K562 (cell line): ENCODE data around the gene GPD2. TPM values are rescaled to one million over a fixed set of nuclear protein-coding genes. Genes with fewer than 3 reads are reported as not detected.

Source experiments
- ATAC-seq: fragments of 200-7000 bp; cut with Tn5 transposase; 3 replicates; pipeline ENCODE4 v1.9.1; 2020; ENCODE audit warnings: moderate library complexity
- BruUV-seq: library from RNA; stranded (reverse); fragments of 400-500 nt; replicated peaks from 2 replicates; lab custom pipeline; 2021; lab: Mats Ljungman, UMichigan
- CTCF ChIA-PET: fragments of 300-600 bp; formaldehyde crosslinking; extraction: SDS; loops from one replicate; lab custom pipeline; 2021; ENCODE audit warnings: low intra/inter-chr PET ratio; lab: Yijun Ruan, JAX
- POLR2A ChIA-PET: fragments of 300-600, 350-650 bp; sonication (Branson Sonifier 250); formaldehyde crosslinking; extraction: SDS; loops from one replicate; lab custom pipeline; 2021; ENCODE audit warnings: antibody characterized with exemption, inconsistent platforms; lab: Yijun Ruan, JAX
- DNase-seq, 4 experiments: peaks; one replicate each; pipeline versions ENCODE4 v3.0.0 to v3.0.0-alpha.2; 2011 to 2018; ENCODE audit warnings: low spot score in 3 of 4, mixed read lengths in 3 of 4; ENCODE audit errors: extremely low read depth in 1 of 4
- FAIRE-seq: peaks from 2 replicates; lab custom pipeline; 2011; peaks lifted over from hg19 to GRCh38; lab: Jason Lieb, UNC
- H2AFZ ChIP-seq: 2 replicates; pipeline ENCODE4 v1.6.0; 2011; ENCODE audit warnings: low read depth, low read length, control low read depth, inconsistent platforms
- H3K27ac ChIP-seq: fragments of 200-600 bp; 3 replicates; pipeline ENCODE4 v1.8.0; 2011; ENCODE audit warnings: low read depth, mild to moderate bottlenecking, control low read depth, inconsistent platforms, low read length, moderate library complexity, mixed read lengths; ENCODE audit errors: extremely low read depth
- H3K27me3 ChIP-seq, 2 experiments: fragments of 300-600 bp in 1 of 2; 2 replicates in 1 of 2; 3 replicates in 1 of 2; pipeline versions ENCODE4 v1.6.0 to v1.8.0; 2011; ENCODE audit warnings: inconsistent platforms in 2 of 2, low read length in 2 of 2, mild to moderate bottlenecking in 1 of 2, mixed read lengths in 1 of 2, moderate library complexity in 1 of 2; ENCODE audit not compliant: control insufficient read depth in 2 of 2, insufficient read depth in 2 of 2
- H3K36me3 ChIP-seq: fragments of 300-600 bp; 3 replicates; pipeline ENCODE4 v1.8.0; 2011; ENCODE audit warnings: mild to moderate bottlenecking, low read length, inconsistent platforms; ENCODE audit not compliant: control insufficient read depth, insufficient read depth
- H3K4me1 ChIP-seq, 2 experiments: fragments of 200-600 bp in 1 of 2; replicated peaks in 1 of 2; 2 replicates in 1 of 2; 3 replicates in 1 of 2; pipeline versions ENCODE4 v1.5.1 to v1.8.0; 2011; ENCODE audit warnings: inconsistent platforms in 2 of 2, low read length in 2 of 2, mild to moderate bottlenecking in 1 of 2, mixed read lengths in 1 of 2, moderate library complexity in 1 of 2; ENCODE audit not compliant: control insufficient read depth in 2 of 2, insufficient read depth in 2 of 2
- H3K4me2 ChIP-seq: 2 replicates; pipeline ENCODE4 v1.6.1; 2011; ENCODE audit warnings: low read length, control low read depth, inconsistent platforms, mixed read lengths; ENCODE audit not compliant: insufficient read depth
- H3K4me3 ChIP-seq: fragments of 200-600 bp; sonication (generic), shearing (Covaris generic); 2 replicates; pipeline ENCODE4 v1.5.1; 2016; ENCODE audit warnings: control low read depth, inconsistent platforms
- H3K79me2 ChIP-seq: fragments of 200-600 bp; 3 replicates; pipeline ENCODE4 v1.8.0; 2011; ENCODE audit warnings: low read length, inconsistent platforms; ENCODE audit not compliant: control insufficient read depth, insufficient read depth
- H3K9ac ChIP-seq, 2 experiments: 2 replicates each; pipeline versions ENCODE4 v1.6.0 to v1.6.1; 2011; ENCODE audit warnings: low read depth in 2 of 2, low read length in 2 of 2, control low read depth in 1 of 2, inconsistent platforms in 1 of 2, mild to moderate bottlenecking in 1 of 2, mixed read lengths in 1 of 2; ENCODE audit not compliant: insufficient read depth in 1 of 2
- H3K9me1 ChIP-seq: one replicate; pipeline ENCODE4 v1.6.0; 2011; ENCODE audit warnings: inconsistent platforms, mild to moderate bottlenecking, low read length, moderate library complexity; ENCODE audit not compliant: control insufficient read depth, insufficient read depth
- H3K9me3 ChIP-seq: replicated peaks from 2 replicates; pipeline ENCODE4 v1.5.1; 2011; ENCODE audit warnings: low read depth, low read length, inconsistent platforms; ENCODE audit not compliant: control insufficient read depth, insufficient read depth
- H4K20me1 ChIP-seq: replicated peaks from 2 replicates; pipeline ENCODE4 v1.6.1; 2011; ENCODE audit warnings: low read length, inconsistent platforms, mixed read lengths; ENCODE audit not compliant: control insufficient read depth, insufficient read depth
- ATF3 ChIP-seq, 2 experiments: fragments of 450-650 bp in 1 of 2; sonication (generic) in 1 of 2; formaldehyde crosslinking in 1 of 2; IDR thresholded peaks in 1 of 2; conservative IDR thresholded peaks in 1 of 2; 2 replicates each; pipeline versions ENCODE4 v1.6.1 to v1.8.1; 2016 to 2023; ENCODE audit warnings: mild to moderate bottlenecking in 2 of 2, moderate library complexity in 2 of 2, inconsistent platforms in 1 of 2, missing genetic modification reagents in 1 of 2
- BCOR ChIP-seq: fragments of 450-650 bp; IDR thresholded peaks from 2 replicates; pipeline ENCODE4 v1.6.1; 2016
- GTF2F1 ChIP-seq: IDR thresholded peaks from 2 replicates; pipeline ENCODE4 v1.6.1; 2011; ENCODE audit warnings: low read depth, low read length, improper control_type of control experiment
- HDGF ChIP-seq: fragments of 450-650 bp; IDR thresholded peaks from 2 replicates; pipeline ENCODE4 v1.6.1; 2016
- MAFG ChIP-seq: fragments of 450-650 bp; conservative IDR thresholded peaks from 2 replicates; pipeline ENCODE4 v1.6.1; 2016; ENCODE audit warnings: missing genetic modification characterization, missing compliant biosample characterization
- RBM39 ChIP-seq: fragments of 200-400 bp; formaldehyde crosslinking; optimal IDR thresholded peaks from 2 replicates; pipeline ENCODE3; 2018; ENCODE audit warnings: low read depth, low read length
- SPI1 ChIP-seq: IDR thresholded peaks from 2 replicates; pipeline ENCODE4 v1.6.1; 2011; ENCODE audit warnings: low read depth, low read length, control low read depth, borderline replicate concordance
- ZNF311 ChIP-seq: fragments of 250-450 bp; sonication (Bioruptor Pico); IDR thresholded peaks from 2 replicates; pipeline ENCODE4 v1.4.0; 2020; ENCODE audit warnings: mild to moderate bottlenecking, moderate library complexity
- WGBS: fragments of 100-300 bp; shearing (Covaris generic); methylation state at CpG from one replicate; pipeline ENCODE4 v1.1.6; 2016; ENCODE audit warnings: low coverage, mixed read lengths; ENCODE audit not compliant: insufficient coverage; ENCODE audit errors: missing lambda C conversion rate; 5-methylcytosine and 5-hydroxymethylcytosine counted together
- in situ Hi-C: fragments of 300-500 bp; cut with MboI; formaldehyde crosslinking; loops from 4 replicates; pipeline ENCODE4 v1.15.0; 2018; ENCODE audit warnings: inconsistent platforms, mixed read lengths
- intact Hi-C: fragments of 100-400 bp; cut with micrococcal nuclease; formaldehyde crosslinking; loops from 2 replicates; pipeline ENCODE4 v1.14.2; 2022
- polyA plus RNA-seq, 8 experiments: library from polyadenylated mRNA; depleted of rRNA in 4 of 8; stranded (reverse) in 5 of 8; unstranded in 3 of 8; fragments of >200 nt; fragmentation: Nextera tagmentation in 2 of 8; fragmentation: Illumina TruSeq in 1 of 8; extraction: Ambion mirVana in 2 of 8; extraction: Trizol in 1 of 8; gene quantifications; 2 replicates each; pipeline versions ENCODE4 v1.2.1 to v1.2.3, GENCODE V29; 2011 to 2014; ENCODE audit warnings: inconsistent platforms in 1 of 8, missing spikeins in 1 of 8
- total RNA-seq, 7 experiments: library from RNA; depleted of rRNA in 6 of 7; stranded (reverse); fragments of >200 nt in 6 of 7; fragmentation: Illumina TruSeq in 2 of 7; extraction: Trizol in 2 of 7; gene quantifications; 2 replicates each; pipeline versions ENCODE4 v1.2.1 to v1.2.3, GENCODE V29; 2011 to 2021; ENCODE audit warnings: low replicate concordance in 1 of 7

Gene GPD2
- total and polyA plus RNA-seq, 9 of the 15 experiments (the other 6 are each of a cell fraction or from before 2014, with no cell fraction given): 5.2 to 39.2 (median 19.0) TPM

- Histone ChIP-seq H3K4me3 (no peak overlapping the region), H4K20me1 (no peaks in the 10 kb centered on the region), H3K79me2 (no peaks in the 10 kb centered on the region), H2AFZ (no peak overlapping the region), H3K4me2 (no peak overlapping the region), H3K9me3 (no peaks in the 10 kb centered on the region), H3K9ac (no peak overlapping the region), H3K36me3 (no peaks in the 10 kb centered on the region), H3K27me3 (no peaks in the 10 kb centered on the region), H3K4me1 (peaks cover 0 to 17% of the 10 kb centered on the region in 2 experiments; a peak in 4 of 5 replicates), H3K27ac (no peak overlapping the region), H3K9me1 (no peaks in the 10 kb centered on the region)
- WGBS: 9% methylated on average over 1 of the region's 1 CpG
- DNase-seq: no peak
- no peak for ATAC-seq
- CTCF ChIA-PET: interaction anchor here (0.7 kb wide), 1 partner anchor 15 kb away, joined by 3 read pairs; no protein-coding TSS in a partner anchor
- POLR2A ChIA-PET: no interaction called here
- TF ChIP-seq HDGF (no peak), RBM39 (no peak), ATF3 (IDR thresholded peaks at IDR 0.05) (no peak), ATF3 (CRISPR knock-in tag; conservative IDR thresholded peaks at IDR 0.05) (no peak), ZNF311 (CRISPR knock-in tag) (no peak), MAFG (tag) (no peak), BCOR (no peak), SPI1 (peak; percentile 76; the same call in 1 of the 2 replicates), GTF2F1 (no peak)
- intact Hi-C loops (no loop called here), in situ Hi-C loops (no loop called here)
- FAIRE-seq: no peak
- no TSS peak for BruUV-seq
Observed at GRCh38 chr2:156427074-156427473, 9.1 kb upstream of the GPD2 start.
